NCI-H345 treated with DMSO at 0.1 percent for 48 hours (cell line): ENCODE data around the gene PCSK5.

ENCODE experiments used
- DNase-seq: peaks from one replicate; lab custom pipeline; 2025; ENCODE audit not compliant: unreplicated experiment; lab: John Stamatoyannopoulos, UW

The PCSK5 gene

GRCh38 chr9:76177931-76178330 is 287.5 kb downstream of the PCSK5 start:
- no peak for DNase-seq

GRCh38 chr9:76180541-76180940 is 290.1 kb downstream of the PCSK5 start:
- DNase-seq, result no peak

GRCh38 chr9:76181020-76181641 is 290.7 kb downstream of the PCSK5 start:
- no peak for DNase-seq

GRCh38 chr9:76181781-76182180 is 291.3 kb downstream of the PCSK5 start:
- no peak for DNase-seq

- DNase-seq, result no peak
These were observed 295.0 kb downstream of the PCSK5 start for GRCh38 chr9:76185432-76185831.

GRCh38 chr9:76188286-76188685 is 297.8 kb downstream of the PCSK5 start:
- no peak for DNase-seq

- DNase-seq, result no peak
These were observed 298.4 kb downstream of the PCSK5 start for GRCh38 chr9:76188905-76189304.

GRCh38 chr9:76191493-76191892 is 301.0 kb downstream of the PCSK5 start:
- no peak for DNase-seq

GRCh38 chr9:76192013-76192412 is 301.5 kb downstream of the PCSK5 start:
- DNase-seq, result no peak

GRCh38 chr9:76194896-76195295 is 304.4 kb downstream of the PCSK5 start:
- DNase-seq, result no peak

GRCh38 chr9:76198336-76198735 is 307.9 kb downstream of the PCSK5 start:
- DNase-seq, result no peak

- no peak for DNase-seq
These were observed 309.8 kb downstream of the PCSK5 start for GRCh38 chr9:76200315-76200714.

- DNase-seq, result no peak
These were observed 310.3 kb downstream of the PCSK5 start for GRCh38 chr9:76200745-76201144.

- no peak for DNase-seq
These were observed 312.9 kb downstream of the PCSK5 start for GRCh38 chr9:76203373-76203772.

GRCh38 chr9:76206821-76207220 is 316.3 kb downstream of the PCSK5 start:
- DNase-seq, result no peak

GRCh38 chr9:76213751-76214150 is 323.3 kb downstream of the PCSK5 start:
- DNase-seq, result no peak

- no peak for DNase-seq
These were observed 324.6 kb downstream of the PCSK5 start for GRCh38 chr9:76215066-76215465.

- DNase-seq, result no peak
These were observed 325.7 kb downstream of the PCSK5 start for GRCh38 chr9:76216161-76216649.

GRCh38 chr9:76218117-76218885 is 327.8 kb downstream of the PCSK5 start:
- DNase-seq, result no peak

- DNase-seq, result no peak
These were observed 328.5 kb downstream of the PCSK5 start for GRCh38 chr9:76218886-76219445.

GRCh38 chr9:76219560-76220151 is 329.2 kb downstream of the PCSK5 start:
- no peak for DNase-seq

GRCh38 chr9:76221423-76221822 is 330.9 kb downstream of the PCSK5 start:
- DNase-seq, result no peak
